ENCODE data around the gene NSG2.
"Not testable (repeated sequence)": the region's sequence is repeated elsewhere in the genome, so short reads cannot be mapped to it uniquely, and the experiment has no call there.

Gene NSG2

DNA sequence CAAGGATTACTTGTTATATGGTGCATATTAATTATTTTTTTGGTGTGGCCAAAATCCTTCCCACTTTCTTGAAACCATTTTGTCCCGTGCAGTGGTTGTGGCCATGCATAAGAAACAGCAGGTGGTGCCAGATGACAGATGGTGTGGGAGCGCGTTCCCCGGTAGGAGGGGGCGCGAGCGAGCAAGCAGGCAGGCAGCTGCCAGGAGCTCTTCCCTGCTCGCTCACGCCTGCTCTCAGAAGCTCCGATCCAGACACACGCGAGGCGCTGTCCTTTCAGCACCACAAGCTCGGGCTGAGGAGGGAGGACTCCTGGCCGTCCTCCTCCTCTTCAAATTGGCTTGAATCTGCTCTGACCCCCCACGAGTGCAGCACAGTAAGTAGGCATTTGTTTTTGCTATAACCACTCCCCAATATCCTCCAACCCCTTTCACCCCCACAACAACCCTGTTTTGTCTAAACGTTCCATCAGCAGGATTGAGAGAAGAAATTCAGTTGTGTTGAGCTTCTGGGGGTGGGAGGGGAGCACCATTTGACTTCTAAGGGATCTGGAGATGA, at the start of gene NSG2:
TSS of gene NSG2 (plus strand) at position 237 of the 556 bp plus-strand sequence. CDS start 1,050 bp downstream, outside the sequence.
- DNase-seq (ENCODE audit: low read depth in 2 of 2): no peak

DNA sequence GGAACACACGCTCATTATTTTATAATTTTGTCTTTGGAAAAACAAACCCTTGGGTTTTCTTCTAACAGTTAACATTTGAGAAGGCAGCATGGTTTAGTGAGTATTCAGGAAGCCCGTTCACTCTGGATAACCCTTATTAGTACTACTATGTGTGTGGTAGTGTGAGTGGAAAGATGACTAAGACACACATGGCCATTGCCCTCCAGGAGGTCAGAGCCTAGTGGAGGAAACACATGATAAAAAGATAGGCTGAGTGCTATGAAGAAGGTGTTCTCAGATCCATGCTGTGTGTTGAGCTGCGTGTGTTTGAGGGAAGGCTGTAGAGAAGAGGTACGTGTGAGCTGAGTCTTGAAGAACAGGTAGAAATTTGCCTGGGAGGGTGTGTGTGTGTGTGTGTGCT, 48.2 kb upstream of the NSG2 start:
- no peak for DNase-seq (ENCODE audit: low read depth in 2 of 2)

DNA sequence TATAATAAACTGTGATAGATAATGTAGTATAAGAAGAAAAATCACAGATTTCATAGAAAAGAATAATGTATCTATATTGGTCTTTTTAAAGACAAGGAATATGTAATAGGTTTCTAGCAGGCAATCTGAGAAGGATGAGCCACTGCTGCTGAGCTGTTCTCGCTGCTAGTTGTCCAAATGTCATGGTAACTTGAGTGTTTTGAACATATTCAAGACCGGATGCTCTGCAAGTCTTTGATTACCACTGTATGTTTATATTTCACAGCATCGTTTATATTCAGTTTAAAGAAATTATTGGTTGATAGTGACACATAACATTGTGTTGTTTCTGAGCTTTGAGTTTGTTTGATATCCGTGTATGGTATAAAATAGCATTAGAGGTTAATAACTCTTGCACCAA, 47.0 kb upstream of the NSG2 start:
- DNase-seq (ENCODE audit: low read depth in 2 of 2): no peak

DNA sequence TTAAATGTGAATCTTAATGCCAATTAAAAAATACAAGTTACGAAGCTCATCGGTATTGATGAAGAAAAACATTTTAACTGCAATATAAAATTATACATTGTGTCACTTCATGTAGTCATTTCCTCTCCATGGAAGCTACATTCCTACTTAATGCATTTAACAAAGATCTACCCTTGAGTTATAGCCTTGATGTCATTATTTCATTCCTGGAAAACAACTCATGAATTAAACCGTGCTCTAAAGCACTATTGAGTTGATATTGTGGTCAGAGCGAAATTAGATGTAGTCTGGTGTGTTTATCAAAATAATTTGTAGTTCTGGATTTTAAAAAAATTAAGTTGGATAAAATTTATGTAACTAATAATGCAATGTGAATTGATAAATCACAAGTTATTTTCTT, 45.4 kb upstream of the NSG2 start:
- DNase-seq (ENCODE audit: low read depth in 2 of 2): no peak

DNA sequence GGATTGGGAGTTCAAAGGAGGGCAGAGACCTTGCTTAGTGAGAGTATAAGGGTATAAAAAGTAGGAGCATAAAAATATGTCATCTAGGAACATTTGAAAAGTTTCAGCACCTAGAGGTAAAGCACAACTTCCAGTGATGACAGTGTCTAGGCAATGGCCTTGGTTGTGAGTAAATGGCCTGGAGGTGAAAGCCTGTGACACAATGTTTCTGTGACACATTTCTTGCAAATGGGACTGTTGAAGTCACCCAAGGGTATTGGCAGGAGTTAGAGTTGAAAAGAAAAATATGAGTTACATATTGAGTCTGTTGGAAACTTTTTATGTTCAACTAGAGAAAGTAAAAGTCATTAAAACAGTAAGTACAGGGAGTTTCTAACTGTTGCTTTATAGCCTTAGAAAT, 41.7 kb upstream of the NSG2 start:
- no peak for DNase-seq (ENCODE audit: low read depth in 2 of 2)

DNA sequence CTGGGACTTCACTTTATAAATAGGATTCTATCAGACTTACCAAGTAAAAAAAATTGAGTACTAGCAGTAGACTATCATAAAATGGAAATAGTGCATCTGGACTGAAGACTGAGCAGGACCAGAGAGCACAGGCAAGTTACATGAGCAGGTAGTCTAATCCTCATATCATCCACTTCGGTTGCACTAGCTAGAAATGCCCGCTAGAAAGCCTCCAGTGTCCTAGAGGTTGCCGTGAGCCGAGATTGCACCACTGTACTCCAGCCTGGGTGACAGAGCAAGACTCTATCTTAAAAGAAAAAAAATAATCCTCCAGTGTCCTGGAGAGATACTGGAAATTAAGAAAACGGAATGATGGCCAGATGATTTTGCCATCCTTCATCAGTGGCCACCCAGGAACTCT, 36.6 kb upstream of the NSG2 start:
- no peak for DNase-seq (ENCODE audit: low read depth in 2 of 2)

DNA sequence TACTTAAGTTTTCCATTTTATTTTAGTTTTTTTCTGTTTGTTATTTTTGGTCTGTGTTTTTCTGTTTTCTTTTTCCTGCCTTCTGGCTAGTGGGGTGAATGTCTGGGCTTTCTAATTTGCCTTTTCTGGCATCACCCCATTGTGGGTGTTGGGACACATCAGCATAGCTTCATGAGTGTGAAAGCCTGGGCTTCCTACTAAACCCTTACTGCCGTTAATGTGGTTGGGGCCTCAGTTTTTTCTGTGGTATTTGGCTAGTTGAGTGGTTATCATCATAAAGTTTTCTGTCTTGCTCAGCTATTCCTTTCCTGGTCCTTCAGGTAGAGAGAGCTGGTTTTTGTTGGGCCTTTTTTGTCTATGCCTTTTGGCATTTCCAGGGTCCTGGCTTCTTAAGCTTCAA, 35.1 kb upstream of the NSG2 start:
- no peak for DNase-seq (ENCODE audit: low read depth in 2 of 2)

DNA sequence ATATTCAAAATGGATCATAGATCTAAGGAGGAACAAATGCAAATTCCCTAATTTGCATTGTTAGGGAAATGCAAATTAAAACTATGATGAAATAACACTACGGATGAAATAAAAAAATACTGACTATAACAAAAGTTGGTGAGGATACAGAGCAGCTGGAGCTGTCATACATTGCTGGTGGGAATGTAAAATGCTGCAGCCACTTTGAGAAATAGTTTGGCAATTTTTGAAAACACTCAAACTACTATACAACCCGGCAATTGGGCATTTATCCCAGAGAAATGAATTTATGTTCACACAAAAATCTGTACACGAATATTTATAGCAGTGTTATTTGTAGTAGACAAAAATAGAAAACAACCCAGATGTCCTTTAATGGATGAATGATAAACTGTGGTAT, 34.1 kb upstream of the NSG2 start:
- no peak for DNase-seq (ENCODE audit: low read depth in 2 of 2)

DNA sequence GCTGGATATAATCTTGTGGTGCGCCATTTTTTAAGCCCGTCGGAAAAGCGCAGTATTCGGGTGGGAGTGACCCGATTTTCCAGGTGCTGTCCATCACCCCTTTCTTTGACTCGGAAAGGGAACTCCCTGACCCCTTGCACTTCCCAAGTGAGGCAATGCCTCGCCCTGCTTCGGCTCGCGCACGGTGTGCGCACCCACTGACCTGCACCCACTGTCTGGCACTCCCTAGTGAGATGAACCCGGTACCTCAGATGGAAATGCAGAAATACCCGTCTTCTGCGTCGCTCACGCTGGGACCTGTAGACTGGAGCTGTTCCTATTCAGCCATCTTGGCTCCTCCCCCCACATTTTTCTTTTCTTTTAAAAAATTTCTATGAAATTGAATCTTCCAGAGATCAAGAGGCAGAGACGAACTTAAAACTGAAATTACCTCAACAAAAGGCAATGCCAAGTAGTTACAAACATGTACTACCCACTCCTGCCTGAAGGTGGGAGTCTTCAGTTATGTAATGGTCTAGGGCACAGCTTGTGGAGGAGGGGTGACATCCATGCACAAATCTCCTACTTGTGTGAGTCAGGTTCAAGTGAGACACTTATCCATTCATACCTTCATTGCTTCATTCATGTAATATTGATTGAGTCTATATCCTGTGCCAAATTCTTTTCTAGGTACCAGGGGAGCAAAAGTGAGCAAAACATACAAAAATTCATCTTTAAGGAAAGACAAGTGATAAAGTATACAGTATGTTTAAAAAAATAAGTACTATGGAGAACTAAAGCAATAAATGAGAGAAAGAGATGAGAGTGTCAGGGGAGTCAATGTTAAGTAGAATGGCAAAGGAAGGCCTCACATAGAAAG, 25.2 kb upstream of the NSG2 start:
- DNase-seq (ENCODE audit: low read depth in 2 of 2): not testable (repeated sequence)

DNA sequence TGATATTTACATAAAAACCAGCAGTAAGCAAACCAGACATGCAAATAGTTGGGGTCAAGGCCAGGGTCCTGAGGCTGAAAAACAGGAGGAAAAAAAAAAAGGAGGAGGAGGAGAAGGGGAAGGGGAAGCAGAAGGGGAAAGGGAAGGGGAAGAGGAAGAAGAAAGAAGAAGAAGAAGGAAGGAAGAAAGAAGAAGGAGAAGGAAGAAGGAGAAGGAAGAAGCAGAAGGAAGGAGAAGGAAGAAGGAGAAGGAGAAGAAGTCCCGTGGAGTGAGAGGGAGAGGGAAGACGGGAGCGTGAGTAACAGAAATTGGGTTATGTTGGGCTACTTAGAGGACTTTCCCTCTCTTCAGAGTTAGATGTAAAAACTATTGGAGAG, 24.6 kb upstream of the NSG2 start:
- DNase-seq (ENCODE audit: low read depth in 2 of 2): no peak

DNA sequence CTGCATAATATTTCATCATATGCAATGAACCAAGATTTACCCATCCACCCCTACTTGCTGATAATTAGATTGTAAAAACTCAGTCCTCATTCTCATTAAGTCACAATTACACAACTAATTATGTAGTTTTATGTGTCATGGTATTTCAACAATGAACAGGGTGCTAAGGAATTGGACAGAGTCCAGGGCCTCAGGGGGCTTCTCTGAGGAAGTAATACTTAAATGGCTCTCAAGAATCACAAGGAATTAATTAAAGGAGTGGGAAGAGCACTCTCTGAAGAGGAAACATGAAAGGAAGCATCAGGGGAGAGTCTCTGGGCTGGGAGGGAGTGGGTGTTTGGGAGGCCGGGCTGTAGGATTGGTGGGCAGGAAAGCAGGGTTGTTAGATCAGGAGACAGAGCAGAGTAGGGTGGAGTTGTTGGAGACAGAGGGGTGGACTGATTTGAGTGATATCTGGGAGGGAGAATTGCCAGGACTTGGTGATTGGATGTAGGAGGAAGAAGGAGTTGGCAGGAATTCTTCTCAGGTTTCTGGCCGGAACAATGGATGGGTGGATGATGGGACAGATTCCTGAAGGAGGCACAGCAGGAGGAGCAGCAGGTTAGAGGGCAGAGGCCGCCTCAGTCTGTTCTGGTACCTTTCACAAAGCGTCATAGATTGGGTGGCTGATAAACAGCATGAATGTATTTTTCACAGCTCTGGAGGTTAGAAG, 23.0 kb upstream of the NSG2 start:
- DNase-seq (ENCODE audit: low read depth in 2 of 2): no peak

DNA sequence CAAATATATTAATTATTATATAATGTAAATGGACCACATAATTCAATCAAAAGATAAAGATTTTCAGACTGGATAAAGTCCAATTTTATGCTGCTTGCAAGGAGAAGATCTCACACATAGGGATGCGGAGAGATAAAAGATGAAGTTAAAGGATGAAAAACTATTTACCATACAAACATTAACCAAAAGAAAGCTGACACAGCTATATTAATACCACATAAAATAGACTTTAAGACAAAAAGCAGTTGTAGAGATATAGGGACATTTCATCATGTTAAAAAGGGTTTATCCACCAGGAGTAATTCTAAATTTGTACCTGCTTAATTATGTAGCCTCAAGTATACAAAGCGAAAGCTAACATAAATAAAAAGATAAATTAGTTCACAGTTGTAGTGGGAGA, 15.2 kb upstream of the NSG2 start:
- no peak for DNase-seq (ENCODE audit: low read depth in 2 of 2)

DNA sequence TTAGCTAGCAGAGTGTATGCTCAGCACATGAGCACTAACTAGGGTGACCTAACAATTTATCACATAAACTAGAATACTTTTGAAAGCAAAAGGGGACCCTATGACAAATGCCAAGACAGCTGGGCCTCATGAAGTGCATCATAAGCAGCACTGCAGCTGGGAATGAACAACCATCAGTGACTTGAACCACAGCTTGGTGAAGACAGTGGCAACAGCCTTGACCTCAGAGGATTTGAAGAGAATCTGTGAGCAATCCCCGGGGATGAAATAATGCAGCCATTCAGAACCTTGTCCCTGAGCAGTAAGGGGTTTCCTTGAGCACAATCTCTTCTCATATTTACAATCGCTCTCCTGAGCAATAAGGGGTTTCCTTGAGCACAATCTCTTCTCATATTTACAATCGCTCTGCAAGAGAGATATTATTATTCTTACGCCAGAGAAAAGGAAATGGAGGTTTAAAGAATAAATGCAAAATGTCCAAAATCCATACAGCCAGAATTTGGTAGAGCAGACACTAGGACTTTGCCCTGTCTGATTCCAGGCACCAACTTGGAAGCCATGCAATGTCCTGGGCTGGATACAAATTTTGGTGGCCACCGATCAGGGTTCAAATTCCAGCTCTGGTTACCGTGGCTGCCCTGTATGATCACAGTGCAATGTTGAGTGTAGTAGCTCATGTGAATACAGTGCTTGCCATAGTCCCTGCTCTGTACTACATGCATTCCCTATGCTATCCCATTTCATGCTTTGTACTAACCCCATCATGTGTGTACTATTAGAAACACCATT, 846 bp upstream of the NSG2 start:
- DNase-seq (ENCODE audit: low read depth in 2 of 2): no peak

DNA sequence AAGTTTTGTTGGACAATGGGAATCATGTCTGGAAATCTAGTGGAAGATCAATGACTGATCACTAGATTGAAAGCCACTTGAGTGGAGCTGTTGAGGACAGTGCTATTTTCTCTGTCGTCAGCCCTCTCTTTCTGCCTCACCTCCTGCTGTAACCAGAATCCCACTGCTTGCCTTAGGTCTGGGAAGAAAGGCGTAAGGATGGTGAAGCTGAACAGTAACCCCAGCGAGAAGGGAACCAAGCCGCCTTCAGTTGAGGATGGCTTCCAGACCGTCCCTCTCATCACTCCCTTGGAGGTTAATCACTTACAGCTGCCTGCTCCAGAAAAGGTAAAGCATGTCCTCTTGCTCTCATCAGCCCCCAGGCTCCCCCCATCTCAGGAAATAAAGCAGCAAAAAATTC, 1.1 kb downstream of the NSG2 start:
- DNase-seq (ENCODE audit: low read depth in 2 of 2): no peak

DNA sequence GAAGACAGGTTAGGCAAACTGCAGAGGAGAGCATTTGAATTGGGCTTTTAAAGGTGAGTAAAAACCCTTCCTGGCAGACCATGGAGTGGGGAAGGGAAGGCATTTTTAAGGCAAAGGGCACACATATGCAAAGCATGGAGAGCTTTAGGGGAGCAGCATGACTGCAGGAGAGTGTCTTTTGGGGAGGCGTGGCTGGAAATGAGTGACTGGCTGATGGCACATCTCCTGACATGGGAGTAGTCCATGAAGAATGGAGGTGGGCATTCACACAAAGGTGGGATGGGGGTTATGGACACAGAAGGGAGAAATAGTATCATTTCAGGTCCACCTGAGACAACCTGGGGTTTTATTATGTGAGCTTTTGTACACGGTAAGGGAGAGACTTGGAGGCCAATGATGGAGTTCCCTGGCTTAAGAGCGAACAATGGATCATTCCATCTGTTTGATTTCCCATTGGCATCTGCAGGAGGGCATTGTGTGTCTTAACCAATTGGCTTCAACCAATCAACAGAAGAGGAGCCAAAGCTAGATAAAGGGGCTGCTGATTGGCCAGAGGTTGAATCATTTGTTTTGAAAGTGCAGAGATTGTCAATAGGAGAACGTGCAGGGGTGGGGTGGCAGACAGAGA, 2.1 kb downstream of the NSG2 start:
- no peak for DNase-seq (ENCODE audit: low read depth in 2 of 2)

DNA sequence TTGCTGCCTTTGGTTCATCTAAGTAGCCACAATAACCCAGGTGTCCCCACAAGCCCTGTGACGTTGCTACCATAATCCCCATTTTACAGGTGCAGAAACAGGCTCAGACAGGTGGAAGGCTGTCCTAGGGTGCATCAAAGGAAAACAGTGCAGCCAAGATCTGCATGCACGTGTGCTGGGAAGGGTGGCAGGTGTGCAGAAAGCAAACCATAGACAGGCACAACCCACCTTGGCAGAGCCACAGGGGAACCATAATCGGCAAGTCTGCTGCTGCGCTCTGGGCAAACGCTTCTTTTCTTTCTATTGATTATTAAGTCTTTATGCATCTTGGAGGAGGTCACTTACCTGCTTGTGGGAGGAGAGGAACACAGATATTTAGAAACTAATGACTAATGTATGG, 7.1 kb downstream of the NSG2 start:
- DNase-seq (ENCODE audit: low read depth in 2 of 2): no peak

DNA sequence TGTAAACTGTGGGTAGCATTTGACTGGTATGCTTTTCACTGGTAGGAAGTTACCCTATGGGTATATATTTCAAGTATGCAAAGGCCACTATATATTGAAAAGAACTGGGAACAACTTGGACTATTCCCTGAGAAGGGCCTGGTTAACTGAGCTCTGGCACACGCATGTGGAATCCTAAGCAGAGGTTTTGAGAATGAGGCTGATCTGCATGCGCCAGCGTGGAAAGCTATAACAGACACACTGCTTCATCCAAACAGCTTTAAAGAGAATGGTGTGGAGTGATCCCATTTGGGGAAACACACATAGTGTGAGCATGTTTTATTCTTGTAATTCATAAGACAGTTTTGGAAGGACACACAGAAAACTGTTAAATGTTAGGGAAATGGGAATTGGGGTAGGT, 8.4 kb downstream of the NSG2 start:
- DNase-seq (ENCODE audit: low read depth in 2 of 2): no peak

DNA sequence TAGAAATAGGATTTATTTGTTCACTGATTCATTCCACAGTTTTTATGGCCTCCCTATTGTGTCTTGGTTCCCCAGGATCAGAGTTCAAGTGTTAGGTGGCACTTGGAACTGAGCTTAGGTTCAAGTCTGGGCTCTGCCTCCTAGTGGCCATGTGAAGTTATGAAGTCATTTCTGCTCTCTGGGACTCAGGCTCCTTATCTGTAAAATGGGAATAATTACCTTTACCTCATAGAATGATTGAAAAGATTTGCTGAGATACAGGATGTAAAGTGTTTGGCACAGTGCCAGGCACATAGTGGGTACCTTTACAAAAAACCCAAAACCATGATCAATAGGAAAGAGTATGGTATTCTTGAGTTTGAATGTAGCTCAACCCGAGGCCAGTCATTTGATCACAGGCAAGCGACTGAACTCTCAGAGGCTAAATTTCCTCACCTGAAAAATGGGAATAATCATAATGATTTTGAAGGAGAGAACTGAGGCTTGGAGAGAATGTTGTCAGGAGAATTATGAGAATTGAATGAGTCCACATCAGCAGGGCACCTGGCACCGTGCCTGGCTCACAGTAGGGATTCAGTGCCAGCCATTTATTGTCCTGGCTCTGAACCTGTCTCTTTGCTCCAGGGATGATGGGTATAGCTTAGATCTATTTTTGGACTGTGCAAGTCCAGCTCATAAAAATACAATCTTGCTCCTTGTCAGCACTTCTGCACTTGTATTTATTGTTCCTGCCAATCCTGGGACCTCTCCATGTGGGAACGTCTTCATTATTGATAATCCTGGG, 10.8 kb downstream of the NSG2 start:
- DNase-seq (ENCODE audit: low read depth in 2 of 2): no peak

DNA sequence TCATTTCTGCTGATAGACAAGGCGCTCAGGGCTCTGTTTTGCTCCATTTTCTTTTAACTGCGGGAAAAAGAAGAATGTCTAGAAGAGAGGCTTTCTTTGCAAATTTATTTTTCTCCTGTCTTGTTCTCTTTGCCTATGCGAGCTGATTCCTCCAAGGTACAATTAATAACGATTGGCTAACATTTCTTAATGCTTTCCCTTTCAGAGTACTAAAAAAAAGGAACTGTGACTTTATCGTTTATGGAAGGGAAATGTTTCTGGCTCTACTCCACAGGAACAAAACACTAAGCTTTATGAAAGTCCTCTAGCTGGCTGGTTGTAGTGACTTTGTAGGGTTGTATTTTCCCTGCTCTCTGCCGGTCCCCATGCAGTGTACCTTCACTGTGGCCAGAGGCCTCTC, 11.7 kb downstream of the NSG2 start:
- DNase-seq (ENCODE audit: low read depth in 2 of 2): no peak

DNA sequence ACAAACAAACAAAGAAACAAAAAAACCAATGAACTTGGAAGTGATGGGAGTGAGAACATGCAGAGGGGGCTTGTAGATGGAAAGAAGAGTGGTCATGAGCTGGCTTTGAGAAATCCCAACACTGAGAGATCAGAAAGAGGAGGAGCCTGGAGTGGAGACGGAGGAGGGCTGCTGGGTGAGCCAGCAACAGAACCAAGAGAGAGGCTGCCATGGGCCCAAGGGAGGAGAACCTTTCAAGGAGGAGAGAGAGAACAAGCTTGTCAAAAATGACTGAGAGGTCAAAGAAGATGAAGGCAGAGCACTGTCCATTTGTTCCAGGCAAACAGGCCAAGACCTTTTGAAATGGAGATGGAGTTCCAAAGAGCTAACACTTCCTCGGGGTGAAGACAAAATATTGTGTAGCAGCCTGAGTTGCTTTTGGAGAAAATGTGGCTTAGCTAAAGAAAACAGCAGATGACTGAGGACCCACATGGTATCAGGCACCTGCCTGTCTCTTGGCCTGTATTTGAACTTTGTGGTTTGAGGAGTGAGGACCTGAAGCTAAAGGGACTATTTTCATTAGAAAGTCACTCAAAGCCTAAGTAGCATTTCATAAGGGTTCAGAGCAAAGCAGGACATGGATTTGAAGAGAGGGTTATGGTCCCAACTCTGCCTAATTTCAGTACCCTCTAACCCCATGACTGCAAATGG, 13.1 kb downstream of the NSG2 start:
- no peak for DNase-seq (ENCODE audit: low read depth in 2 of 2)

Data from stimulated activated CD4-positive, alpha-beta T cell treated with anti-CD3 and anti-CD28 coated beads, Interleukin-1b, Interleukin-23, amount 100 ng/mL, for 4 hours (primary cell).